WI38 (cell line): ENCODE measurements around the gene PI4KA.
A peak's percentile ranks its signal among the peaks of the same experiment; 100 is the strongest.

Experiments
- H3K4me3 ChIP-seq: 2 replicates; pipeline ENCODE4 v1.5.1; 2011; ENCODE audit warnings: low read depth, mild to moderate bottlenecking, control low read depth, low read length
- TF ChIP-seq, protein P1 (sequence below): IDR thresholded peaks from 2 replicates; pipeline ENCODE4 v1.5.1; 2012; ENCODE audit warnings: low read depth, mild to moderate bottlenecking, control low read depth, low read length

The PI4KA gene

GRCh38 chr22:20785415-20785814 lies 73.2 kb downstream of the PI4KA start:
- no peak overlapping the region for H3K4me3 ChIP-seq
- TF ChIP-seq, protein P1, sequence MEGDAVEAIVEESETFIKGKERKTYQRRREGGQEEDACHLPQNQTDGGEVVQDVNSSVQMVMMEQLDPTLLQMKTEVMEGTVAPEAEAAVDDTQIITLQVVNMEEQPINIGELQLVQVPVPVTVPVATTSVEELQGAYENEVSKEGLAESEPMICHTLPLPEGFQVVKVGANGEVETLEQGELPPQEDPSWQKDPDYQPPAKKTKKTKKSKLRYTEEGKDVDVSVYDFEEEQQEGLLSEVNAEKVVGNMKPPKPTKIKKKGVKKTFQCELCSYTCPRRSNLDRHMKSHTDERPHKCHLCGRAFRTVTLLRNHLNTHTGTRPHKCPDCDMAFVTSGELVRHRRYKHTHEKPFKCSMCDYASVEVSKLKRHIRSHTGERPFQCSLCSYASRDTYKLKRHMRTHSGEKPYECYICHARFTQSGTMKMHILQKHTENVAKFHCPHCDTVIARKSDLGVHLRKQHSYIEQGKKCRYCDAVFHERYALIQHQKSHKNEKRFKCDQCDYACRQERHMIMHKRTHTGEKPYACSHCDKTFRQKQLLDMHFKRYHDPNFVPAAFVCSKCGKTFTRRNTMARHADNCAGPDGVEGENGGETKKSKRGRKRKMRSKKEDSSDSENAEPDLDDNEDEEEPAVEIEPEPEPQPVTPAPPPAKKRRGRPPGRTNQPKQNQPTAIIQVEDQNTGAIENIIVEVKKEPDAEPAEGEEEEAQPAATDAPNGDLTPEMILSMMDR, result no peak

GRCh38 chr22:20783844-20784723 lies 74.5 kb downstream of the PI4KA start:
- TF ChIP-seq, protein P1, result peak; percentile 67
- no peak overlapping the region for H3K4me3 ChIP-seq

GRCh38 chr22:20783300-20783673 lies 75.3 kb downstream of the PI4KA start:
- no peak overlapping the region for H3K4me3 ChIP-seq
- TF ChIP-seq, protein P1, result no peak

DNA sequence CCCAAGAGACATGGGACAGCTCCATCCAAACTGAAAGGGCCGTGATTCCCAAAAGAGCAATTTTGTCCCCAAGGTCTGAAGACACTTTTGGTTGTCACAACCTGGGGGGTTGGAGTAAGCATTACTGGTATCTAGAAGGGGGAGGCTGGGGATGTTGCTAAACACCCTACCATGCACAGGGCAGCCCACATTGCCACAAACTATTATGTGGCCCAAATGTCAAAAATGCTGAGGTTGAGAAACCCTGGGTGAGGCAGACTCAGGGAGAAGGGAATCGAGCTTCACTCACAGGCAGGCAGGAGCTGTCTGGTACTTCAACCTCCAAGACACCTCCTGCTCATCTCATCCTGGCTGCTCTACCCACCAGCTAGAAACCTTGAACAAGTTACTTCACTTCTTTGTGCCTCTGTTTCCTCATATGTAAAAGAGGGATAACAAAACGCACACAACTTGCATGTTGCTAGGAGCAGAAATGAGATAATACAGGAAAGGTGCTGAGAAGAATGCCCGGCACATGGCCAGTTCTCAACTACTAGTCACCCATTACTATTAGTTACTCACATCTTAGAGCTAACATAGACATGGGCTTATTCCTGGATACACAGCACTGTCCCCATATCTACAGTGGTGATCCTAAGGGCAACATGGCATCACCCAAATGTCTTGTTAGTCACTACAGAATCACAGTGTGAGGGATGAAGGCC lies 75.9 kb downstream of the PI4KA start:
- no peak overlapping the region for H3K4me3 ChIP-seq
- TF ChIP-seq, protein P1, result no peak

GRCh38 chr22:20782083-20782482 lies 76.5 kb downstream of the PI4KA start:
- H3K4me3 ChIP-seq, result no peak overlapping the region
- TF ChIP-seq, protein P1, result no peak

DNA sequence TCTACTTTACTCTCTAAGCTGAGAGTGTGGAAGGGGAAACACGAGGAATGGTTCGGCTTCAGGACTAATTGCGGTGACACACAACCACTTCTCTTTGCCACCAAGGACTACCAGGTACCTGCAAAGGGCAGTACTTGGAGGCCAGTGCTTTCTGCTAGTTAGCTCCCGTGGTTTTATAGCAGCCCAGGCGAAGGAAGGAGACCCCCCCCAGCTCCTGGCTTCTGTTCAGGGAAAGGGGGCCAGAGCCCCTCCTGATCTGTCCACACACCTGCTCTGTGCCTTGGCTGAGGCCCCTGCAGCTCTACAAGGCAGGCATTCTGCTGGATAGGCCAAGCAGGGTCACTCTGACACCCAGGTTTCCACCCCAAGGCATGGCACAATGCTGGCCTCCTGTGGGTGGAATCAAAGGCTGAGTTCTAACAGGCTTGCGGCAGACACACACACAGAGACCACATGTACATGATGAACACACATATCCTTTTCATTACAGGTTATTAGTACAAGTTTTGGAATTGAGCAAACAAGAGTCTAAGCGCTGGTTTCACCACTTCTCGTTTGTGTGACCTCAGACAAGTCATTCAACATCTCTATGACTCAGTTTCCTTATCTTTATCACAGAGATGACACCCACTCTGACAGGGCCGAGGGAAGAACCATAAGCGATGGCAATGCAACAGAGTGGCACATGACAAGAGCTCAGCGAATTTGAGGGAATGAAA lies 77.2 kb downstream of the PI4KA start:
- H3K4me3 ChIP-seq, result no peak overlapping the region
- TF ChIP-seq, protein P1, result no peak
